CMK (cell line): ENCODE data around the gene SLCO4C1.

Experiments used
- DNase-seq: peaks from one replicate; pipeline ENCODE4 v3.0.0-alpha.2; 2010; ENCODE audit warnings: low read depth

SLCO4C1 gene

GRCh38 chr5:102270036-102270435 is 26.0 kb downstream of the SLCO4C1 start:
- no peak for DNase-seq

- no peak for DNase-seq
These were observed 33.4 kb downstream of the SLCO4C1 start for GRCh38 chr5:102262688-102263087.

GRCh38 chr5:102249381-102249780 is 46.7 kb downstream of the SLCO4C1 start:
- DNase-seq, result no peak

DNA sequence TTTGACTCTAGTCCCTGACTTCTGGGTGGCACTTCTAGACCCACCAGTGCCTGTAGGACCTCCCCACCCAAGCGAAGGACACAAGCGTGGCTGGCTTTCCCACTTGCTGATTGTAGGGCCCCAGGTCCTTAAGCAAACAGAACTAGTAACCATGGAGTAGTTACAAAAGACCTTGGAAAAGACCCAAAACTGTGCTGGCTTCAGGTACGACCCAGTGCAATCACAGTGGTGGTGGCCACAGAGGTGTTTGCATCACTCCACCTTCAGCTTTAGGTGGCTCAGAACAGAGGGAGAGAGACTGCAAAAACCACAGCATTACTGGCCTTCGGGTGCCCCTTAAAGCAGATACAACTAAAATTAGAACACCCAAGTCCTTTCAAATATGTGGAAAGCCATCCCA is 52.9 kb downstream of the SLCO4C1 start:
- DNase-seq, result no peak

DNA sequence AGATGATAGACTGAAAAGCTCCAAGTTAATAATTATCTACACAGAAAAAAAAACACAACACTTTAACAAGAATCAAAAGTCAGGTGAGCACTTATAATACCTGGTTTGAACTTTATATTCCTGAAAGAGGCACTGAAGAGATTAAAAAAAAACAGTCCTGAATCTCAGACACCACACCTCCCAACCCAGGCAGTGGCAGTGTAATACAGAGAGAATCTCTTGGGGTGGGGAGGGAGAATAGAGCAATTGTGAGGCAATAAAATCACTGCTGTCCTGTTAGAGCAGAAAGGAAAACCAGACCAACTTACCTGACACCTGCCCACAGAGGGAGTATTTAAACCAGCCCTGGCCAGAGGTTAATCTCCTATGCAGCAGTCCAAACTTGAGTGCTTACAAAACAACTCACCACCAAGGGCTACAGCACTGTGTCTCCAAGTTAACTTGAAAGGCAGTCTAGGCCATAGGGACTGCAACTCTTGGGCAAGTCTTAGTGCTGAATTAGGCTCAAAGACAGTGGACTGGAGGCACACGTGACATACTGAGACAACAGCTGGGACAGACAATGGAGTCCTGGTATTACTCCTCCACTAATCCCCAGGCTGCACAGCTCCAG is 54.2 kb downstream of the SLCO4C1 start:
- no peak for DNase-seq

GRCh38 chr5:102231693-102232619 is 64.1 kb downstream of the SLCO4C1 start:
- no peak for DNase-seq

DNA sequence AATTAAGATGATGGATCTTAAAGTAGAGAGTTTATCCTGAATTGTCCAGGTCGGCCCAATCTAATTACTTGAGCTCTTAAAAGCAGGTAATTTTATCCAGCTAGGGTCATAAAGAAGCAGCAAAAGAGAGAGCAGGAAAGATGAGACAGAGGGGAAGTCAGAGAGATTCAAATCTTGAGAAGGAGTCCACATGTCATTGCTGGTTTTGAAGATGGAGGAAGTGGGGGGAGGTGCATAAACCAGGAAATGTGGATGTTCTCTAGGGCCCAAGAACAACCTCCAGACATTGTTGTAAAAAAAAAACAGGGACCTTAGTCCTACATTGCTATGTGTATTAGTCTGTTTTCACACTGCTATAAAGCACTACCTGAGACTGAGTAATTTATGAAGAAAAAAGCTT is 66.4 kb downstream of the SLCO4C1 start:
- DNase-seq, result no peak

- DNase-seq, result no peak
These were observed 69.8 kb downstream of the SLCO4C1 start for GRCh38 chr5:102226321-102226720.

DNA sequence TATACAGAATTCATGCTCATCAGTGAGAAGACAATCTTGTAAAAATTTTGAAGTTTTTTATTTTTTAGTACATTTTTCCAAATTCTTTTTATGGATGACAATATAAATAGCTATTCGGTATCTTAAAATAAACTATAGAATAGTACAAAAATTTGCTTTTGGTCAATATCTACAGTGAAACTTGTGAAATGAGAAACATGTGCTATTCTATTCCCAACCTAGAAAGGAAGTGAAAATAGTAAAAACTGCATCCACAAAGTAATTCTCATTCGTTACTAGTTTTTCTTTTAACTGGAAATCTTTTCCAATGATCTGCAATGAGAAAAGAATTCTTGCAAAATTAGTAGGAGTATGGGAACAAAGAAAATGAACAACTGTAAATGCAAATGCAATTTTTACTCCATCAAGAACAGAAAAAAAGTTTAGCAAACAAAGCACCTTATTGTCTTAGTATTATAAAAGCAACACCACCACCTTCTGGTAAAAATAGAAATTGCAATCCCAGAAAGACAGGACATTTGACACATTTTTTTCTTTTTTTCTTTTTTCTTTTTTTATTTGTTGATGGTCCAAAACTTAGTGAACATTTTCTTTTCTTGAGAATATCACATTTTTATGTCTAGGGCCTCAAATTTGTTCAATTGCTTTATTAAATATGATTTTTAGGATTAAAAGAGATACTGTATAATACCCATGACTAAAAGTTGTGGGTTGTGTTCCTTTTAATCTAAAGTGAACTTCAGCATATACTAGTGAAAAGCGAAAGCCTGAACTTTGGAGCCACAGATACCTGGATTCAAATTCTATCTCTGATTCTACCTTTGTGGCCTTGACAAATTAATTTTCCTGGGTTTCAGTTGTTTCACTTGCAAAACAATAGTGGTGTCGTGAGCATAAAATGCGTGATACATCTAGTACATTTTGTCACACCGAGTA is 72.3 kb downstream of the SLCO4C1 start:
- DNase-seq, result no peak

DNA sequence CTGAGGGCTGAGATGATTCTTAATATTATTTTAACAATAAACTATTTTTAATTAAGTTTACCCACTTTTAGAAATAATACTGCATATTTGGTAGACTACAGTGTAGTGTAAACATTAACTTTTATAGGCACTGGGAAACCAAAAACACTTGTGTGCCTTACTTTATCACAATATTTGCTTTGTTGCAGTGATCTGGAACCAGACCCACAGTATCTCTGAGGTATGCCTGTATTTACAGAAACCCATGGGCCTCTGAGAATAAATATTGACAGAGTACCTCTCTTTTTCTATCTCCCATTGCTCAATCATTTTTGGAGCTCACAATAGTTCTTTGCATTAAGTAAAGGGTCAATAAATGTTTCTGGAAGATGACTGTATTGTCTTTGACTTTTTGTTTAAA is 73.3 kb downstream of the SLCO4C1 start:
- DNase-seq, result no peak

DNA sequence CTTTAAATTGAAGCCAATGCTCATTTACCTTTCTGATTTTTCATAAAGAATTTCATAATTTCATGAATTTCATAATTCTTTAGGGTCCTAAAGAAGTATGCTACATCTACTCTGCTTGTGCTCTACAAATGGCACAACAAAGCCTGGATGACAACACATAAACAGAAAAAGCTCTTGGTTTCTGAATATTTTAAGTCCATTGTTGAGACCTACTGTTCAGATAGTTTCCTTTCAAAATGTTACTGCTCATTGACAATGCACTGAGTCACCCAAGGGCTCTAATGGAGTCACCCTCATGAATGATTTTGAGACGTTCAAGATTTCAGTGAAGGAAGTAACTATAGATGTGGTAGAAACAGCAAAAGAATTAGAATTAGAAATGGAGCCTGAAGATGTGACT is 74.1 kb downstream of the SLCO4C1 start:
- no peak for DNase-seq

GRCh38 chr5:102218159-102218558 is 77.9 kb downstream of the SLCO4C1 start:
- DNase-seq, result no peak

DNA sequence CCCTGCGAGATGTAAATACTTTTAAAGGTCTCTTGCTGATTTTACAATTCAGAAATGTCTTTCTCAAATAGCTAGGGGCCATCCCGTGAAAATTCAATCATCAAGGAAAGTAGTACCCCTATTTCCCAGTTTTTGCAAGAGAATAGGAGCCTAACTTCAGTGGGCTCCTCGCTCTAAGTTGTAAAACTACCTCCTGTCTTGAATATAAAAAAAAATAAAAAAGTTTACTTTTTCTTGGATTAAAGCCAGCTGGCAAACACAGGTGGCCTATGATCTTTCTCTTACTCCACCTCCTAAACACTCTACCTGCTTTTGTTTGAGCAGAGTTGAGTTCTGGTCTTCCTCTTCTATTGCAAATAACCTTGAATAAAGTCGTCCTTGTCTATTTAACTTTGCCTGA is 79.4 kb downstream of the SLCO4C1 start:
- DNase-seq, result no peak

GRCh38 chr5:102211165-102211564 is 84.9 kb downstream of the SLCO4C1 start:
- DNase-seq, result no peak

- DNase-seq, result no peak
These were observed 95.2 kb downstream of the SLCO4C1 start for GRCh38 chr5:102200861-102201260.

DNA sequence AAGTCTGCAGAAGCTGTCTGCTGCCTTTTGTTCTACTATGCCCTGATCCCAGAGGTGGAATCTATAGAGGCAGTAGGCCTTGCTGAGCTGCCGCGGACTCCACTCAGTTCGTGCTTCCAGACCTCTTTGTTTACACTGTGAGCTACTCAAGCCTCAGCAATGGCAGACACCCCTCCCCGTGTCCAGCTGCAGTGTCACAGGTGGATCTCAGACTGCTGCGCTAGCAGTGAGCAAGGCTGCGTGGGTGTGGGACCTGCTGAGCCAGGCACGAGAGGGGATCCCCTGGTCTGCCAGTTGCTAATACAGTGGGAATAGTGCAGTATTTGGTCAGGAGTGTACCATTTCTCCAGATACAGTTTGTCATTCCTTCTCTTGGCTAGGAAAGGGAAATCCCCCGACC is 99.6 kb downstream of the SLCO4C1 start:
- DNase-seq, result no peak
